HS-27A (cell line): Measurements from ENCODE around the gene SERPINA7.
"Not testable (repeated sequence)": the region's sequence is repeated elsewhere in the genome, so short reads cannot be mapped to it uniquely, and the experiment has no call there.

Source experiments
- DNase-seq: peaks from one replicate; pipeline ENCODE4 v3.0.0-alpha.2; 2012; ENCODE audit warnings: low read depth, missing footprints

SERPINA7 gene, protein sequence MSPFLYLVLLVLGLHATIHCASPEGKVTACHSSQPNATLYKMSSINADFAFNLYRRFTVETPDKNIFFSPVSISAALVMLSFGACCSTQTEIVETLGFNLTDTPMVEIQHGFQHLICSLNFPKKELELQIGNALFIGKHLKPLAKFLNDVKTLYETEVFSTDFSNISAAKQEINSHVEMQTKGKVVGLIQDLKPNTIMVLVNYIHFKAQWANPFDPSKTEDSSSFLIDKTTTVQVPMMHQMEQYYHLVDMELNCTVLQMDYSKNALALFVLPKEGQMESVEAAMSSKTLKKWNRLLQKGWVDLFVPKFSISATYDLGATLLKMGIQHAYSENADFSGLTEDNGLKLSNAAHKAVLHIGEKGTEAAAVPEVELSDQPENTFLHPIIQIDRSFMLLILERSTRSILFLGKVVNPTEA

DNA sequence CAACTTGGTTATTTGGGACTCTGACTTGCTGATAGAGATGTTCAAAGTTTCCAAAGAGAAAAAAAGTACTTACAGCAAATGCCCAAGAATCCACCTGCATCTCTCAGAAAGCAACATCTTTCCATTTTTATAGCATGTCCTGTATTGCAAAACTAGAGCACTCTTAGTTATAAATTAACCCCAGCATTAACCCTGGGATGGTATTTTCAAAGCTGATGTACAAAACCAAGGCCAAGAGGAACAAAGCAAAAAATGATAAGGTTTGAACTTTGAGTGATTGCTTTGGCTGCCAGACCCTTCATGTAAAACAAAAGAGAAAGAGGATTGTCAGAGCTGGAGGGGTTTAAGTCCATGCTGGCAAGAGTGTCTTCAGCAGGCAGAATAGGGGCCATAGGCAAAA is at the start of gene SERPINA7:
Gene SERPINA7 (minus strand): TSS at position 103 of the 400 bp plus-strand sequence. CDS start 1,669 bp downstream, outside the sequence.
- DNase-seq = no peak

DNA sequence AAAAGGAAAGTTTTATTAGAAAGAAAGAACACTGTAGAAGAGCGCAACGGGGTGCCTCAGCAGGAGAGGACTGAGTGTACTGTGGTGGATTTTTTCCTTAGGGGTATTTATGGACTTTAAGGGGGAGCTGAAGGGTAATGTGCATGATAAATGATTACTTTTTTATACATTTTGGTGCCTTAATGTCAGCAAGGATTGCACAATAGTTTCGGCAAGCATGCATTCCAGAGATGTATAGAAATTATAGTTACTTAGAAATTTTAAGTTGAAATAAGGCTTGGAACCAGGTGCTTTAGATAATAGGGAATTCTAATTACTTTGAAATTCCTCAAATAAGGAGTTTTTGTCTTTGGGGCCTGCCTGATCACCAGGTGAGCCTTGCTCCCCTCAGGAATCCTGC is 30.5 kb upstream of the SERPINA7 start:
- DNase-seq = no peak

DNA sequence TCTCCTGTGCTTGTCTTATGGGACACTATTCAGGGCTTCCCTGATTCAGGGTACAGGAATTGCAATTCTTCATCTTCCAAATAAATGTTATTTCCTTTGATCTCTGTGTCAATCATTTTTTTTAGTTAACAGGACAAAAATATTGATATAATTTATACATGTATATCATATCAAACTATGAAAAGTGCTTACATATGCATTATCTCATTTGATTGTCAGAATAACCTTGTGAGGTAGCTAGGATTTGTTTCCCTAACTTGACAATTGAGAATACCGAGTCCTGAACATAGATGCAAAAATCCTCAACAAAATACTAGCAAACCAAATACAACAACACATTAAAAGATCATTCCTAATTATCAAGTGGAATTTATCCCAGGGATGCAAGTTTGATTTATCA is 11.5 kb upstream of the SERPINA7 start:
- no peak for DNase-seq

DNA sequence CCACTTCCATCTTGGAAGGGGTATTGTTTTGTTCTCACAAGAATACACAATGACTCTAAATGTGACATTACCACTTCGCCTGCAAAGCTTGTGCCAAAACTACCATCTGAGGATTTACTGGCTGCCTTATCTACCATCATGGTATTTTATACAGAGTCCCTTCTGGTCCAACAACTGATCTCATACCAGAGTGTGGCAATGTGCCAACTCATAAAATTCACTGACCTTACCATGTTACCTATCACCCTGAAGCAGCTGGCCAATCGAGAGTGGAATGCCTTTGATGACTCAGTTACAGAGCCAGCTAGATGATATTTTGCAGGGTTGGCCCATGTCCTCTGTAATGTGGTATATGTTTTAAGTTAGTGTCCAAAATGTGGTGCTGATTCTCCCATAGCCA is 3.8 kb upstream of the SERPINA7 start:
- no peak for DNase-seq

DNA sequence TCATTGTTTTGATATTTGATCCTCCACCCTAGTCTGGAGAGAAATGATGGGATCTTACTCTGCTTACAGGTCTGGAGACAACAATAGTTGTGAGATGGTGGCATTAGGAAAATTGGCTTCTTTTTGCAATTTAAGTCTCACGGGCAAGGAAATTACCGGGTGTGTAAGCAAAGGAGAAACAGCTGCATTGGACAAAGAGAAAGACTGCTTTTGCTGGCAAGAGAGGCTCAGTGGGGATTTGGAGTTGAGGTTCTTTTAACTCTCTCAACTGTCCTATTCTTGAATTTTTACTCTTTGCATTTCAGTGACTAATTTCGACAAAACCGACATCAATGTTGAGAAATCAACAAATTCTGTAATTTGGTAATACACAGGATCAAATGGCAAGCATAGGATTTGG is 2.3 kb upstream of the SERPINA7 start:
- no peak for DNase-seq

DNA sequence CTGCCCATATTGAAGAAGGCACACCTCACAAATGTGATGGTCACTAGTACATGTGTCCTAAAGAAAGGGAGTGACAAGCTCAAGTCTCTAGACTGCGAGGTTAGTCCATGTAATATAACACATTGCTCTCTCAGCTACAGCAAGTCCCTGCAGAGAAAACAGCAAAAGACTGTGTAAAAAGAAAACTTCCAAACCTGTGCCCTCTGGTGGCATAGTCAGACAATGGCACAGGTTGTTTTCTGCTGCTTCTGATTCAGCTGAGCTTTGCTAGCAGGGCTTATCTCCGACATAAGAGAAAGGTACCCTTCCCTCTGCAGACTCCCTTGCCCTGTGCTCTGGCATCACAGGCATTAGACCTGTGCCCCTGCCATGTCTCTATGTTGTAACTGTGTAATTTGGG is 1.4 kb upstream of the SERPINA7 start:
- no peak for DNase-seq

DNA sequence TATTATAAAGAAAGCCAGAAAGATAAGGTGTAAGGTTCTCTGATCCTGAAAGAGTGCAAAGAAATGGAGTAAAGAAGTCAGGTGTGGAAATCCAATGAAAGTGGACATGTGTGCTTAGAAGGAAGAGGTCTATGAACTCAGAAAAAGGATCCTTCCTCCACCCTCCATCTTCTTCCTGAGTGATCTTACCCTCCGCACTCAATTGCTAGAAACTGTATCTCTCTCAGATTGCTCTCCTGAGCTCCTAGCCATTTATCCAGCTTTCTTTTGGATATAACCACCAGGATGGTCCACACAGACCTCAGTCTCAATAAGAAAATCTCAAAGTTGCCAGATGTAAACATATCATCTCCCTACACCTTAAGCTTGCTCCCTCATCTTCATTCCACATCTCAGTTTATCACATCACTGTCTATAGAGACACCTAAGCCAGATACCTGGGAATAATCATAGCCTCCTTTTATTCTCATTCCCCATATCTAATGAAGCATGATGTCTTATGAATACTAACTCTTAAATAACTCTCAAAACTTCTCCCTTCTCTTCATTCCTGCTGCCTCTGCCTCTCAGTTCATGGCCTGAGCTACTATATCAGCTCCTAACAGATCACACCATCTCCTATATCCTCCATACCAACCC is 573 bp downstream of the SERPINA7 start:
- DNase-seq = no peak

DNA sequence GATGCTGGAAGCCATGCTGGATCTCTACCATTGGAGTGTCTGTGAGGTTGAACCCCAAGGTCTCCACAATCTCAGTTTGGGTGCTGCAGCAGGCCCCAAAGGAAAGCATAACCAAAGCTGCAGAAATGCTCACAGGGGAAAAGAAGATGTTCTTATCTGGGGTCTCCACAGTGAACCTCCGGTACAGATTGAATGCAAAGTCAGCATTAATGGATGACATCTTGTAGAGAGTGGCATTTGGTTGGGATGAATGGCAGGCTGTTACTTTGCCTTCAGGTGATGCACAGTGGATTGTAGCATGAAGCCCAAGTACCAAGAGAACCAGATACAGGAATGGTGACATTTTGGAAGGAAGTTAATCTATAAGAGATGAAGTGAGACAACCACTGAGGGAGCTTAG is 1.8 kb downstream of the SERPINA7 start:
- DNase-seq = no peak

DNA sequence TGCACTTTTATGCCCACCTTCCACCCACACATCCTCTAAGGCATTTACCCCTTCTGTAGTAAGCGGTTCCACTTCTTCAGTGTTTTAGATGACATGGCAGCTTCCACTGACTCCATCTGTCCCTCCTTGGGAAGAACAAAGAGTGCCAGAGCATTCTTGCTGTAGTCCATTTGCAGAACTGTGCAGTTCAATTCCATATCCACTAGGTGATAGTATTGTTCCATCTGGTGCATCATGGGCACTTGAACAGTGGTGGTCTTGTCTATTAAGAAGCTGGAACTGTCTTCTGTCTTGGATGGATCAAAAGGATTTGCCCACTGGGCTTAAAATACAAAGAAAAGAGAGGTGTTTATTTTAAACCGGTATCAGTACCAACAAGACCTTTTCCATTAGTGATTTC is 3.5 kb downstream of the SERPINA7 start:
- DNase-seq = no peak

DNA sequence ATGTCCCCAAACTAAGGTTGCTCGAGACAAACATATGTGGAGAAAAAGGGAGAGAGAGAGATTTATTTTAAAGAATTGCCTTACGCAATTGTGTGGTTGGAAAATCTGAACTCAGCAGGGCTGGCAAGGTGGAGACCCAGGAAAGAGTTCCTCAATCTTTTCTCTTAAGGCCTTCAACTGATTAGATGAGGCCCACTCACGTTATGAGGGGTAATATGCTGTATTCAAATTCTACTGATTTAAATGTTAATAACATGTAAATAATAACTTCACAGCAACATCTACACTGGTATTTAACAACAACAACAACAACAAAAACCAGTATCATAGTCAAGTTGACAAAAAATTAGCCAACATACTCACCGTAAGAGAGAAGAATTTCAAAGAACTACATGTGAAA is 14.6 kb downstream of the SERPINA7 start:
- DNase-seq = no peak

DNA sequence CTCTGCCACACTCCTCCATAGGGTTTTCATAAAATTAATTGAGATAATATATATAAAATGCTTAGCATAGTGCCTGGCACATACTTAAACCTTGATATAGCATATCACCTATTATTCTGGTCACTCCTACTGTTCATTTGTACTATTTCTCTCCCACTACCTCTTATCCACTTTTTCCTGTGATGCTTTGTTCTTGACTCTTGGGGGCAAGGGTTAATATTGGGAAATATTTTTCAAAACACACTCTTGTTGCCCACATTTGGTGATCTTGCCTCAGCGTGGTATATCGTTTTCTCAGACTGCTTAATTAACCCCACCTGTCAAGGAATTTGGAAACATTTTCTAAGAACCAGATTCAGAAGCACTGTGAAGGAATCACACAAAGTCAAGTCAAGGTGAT is 16.3 kb downstream of the SERPINA7 start:
- DNase-seq = no peak

DNA sequence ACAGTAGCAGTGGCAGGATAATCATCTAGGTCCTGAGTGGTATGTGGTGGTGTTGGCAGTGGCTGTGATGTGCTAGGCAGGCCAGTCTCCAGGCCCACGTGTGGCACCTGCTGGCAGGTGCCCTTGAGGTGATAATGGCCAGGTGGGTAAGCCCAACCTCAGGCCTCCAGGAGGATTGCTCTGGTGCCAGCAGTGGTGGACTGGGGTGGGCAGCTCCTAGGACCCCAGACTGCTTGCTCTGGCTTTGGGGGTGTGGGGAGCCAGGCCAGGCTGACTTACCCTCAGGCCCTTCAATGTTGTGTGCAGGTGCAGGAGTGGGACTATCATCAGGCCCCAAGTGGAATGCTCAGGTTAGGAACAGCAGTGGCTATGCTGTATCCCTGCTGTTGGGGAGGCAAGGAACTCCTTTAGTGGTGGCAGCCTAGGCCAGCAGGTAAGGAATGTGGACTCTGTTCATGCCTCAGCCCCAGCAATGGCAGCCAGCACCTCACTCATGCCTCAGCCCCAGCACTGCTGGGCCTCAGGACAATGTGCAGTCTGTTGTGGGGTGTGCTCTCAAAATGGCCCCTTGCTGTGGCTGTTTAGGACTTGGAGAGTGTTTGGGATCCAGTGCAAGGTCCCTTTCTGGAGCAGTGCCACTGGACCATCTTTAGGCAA is 24.3 kb downstream of the SERPINA7 start:
- no peak for DNase-seq

DNA sequence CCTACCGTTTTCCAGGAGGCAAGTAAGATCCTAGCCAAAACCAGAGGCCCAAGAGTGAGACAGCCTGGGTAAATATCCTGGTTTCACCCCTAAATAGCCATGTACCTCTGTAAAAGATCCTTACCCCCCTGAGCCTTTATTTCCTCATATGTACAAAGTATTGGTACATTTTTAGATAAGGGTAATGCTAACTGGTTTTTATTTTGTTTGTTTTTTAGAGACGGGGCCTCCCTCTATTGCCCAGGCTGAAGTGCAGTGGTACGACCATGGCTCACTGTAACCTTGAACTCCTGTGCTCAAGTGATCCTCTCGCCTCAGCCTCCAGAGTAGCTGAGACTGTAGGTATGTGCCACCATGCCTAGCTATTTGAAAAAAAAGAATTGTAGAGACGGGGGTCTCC is 29.4 kb downstream of the SERPINA7 start:
- no peak for DNase-seq

DNA sequence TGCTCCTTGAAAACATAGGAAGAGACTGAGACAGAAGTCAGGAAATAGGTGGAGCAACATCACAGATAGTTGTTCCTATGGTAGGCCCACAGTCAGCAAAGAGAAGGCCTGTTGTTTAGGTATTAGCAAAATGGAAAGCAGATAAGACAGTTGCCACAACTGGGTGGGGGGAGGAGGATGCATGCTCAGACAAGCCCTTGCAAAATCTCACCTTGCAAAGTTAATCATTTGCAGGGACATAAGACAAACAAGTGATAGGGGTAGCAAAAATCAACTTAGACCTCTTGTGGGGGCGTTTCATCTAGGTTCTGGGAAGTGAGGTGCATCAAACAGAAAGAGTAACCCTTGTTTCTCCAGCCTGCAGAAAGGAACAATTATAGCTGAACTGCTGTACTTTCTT is 30.7 kb downstream of the SERPINA7 start:
- no peak for DNase-seq

DNA sequence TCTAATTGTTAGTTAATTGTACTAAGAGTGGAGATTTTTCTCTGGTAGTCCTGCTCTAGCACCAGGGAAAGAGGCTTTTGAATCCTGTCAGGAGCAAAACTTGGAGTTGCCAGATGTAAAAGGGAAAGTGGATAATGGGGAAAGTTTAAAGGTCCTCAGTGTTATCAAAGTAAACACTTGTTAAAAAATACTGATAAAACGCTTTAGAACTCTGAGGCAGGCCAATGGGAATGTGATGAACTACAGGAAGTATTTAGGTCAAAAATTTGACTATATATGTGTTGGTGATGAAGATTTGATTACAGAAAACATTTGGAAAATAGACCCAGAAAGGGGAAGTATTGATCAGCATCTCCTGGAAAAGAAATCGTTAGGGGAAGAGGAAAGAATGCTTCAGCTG is 32.8 kb downstream of the SERPINA7 start:
- DNase-seq = no peak

DNA sequence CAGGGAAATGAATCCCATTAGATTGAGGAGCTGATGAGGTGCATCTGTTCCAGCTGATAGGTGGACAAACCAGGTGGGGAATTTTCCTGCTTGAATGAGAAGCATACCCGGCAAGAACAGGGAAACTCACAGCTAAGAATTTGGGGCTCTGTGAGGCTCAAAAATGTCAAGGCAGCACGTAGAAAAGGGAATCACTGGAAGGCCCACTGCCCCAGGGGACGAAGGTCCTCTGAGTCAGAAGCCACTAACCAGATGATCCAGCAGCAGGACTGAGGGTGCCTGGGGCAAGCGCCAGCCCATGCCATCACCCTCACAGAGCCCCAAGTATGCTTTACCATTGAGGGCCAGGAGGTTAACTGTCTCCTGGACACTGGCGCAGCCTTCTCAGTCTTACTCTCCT is 37.9 kb downstream of the SERPINA7 start:
- DNase-seq = not testable (repeated sequence)

DNA sequence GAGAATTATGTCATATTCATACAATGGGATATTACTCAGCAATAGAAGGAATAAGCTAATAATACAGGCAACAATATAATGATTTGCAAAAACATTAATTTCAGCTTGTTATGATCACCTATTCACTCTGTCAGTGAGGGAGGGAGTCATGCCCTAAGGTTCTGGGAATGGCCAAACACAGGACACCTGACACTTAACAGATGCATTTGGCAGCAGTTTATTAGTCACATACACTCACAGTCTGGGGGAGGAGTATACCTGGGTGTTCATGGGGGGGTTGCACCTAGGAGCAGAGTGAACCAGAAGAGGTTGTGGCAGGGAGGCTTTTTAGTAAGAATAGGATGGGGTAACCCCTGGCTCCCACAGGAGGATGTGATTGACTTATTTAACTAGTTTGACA is 38.3 kb downstream of the SERPINA7 start:
- no peak for DNase-seq

DNA sequence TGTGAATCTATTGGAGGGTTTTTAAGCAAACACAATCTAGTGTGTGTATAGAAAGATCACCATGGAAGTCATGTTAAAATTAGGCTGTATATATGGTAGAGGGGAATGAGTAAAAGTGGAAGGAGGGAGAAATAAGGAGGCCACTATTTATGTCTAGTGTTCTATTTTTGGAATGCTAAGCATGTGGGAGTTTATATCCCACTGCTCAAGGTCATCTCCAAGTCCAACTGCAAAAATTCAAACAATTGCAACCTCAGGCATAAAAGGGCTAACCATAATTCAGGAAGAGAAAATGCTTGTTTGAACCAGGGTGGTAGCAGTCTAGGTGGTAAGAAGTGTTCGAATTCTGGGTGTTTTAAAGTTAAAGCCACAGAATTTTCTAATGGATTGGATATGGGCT is 39.2 kb downstream of the SERPINA7 start:
- DNase-seq = no peak

DNA sequence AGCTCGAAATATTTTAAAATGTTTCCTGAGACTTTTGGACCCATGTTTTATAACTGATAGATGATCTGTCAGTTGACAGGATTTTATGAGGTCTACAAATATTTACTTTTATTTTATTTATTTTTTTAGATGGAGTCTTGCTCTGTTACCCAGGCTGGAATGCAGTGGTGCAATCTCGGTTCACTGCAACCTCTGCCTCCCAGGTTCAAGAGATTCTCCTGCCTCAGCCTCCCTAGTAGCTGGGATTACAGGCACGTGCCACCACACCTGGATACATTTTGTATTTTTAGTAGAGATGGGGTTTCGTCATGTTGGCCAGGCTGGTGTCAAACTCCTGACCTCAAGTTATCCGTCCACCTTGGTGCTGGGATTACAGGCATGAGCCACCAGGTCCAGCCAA is 50.0 kb downstream of the SERPINA7 start:
- DNase-seq = not testable (repeated sequence)
